DMS 273 treated with DMSO at 0.1 percent for 48 hours (cell line): ENCODE measurements around the gene PRKD1.

Experiments used
- DNase-seq: peaks from one replicate; lab custom pipeline; 2025; lab: John Stamatoyannopoulos, UW

The PRKD1 gene

GRCh38 chr14:29671034-29671433, 256.6 kb downstream of the PRKD1 start:
- DNase-seq, result no peak

GRCh38 chr14:29668201-29668600, 259.4 kb downstream of the PRKD1 start:
- DNase-seq, result no peak

GRCh38 chr14:29664515-29664914, 263.1 kb downstream of the PRKD1 start:
- no peak for DNase-seq

GRCh38 chr14:29663281-29663801, 264.3 kb downstream of the PRKD1 start:
- no peak for DNase-seq

GRCh38 chr14:29654901-29655550, 272.6 kb downstream of the PRKD1 start:
- DNase-seq, result no peak

GRCh38 chr14:29653303-29653702, 274.3 kb downstream of the PRKD1 start:
- DNase-seq, result no peak

GRCh38 chr14:29652571-29652970, 275.1 kb downstream of the PRKD1 start:
- DNase-seq, result no peak

GRCh38 chr14:29650554-29651269, 276.9 kb downstream of the PRKD1 start:
- DNase-seq, result no peak

GRCh38 chr14:29649170-29649569, 278.5 kb downstream of the PRKD1 start:
- no peak for DNase-seq

- DNase-seq, result no peak
These were observed 279.6 kb downstream of the PRKD1 start for GRCh38 chr14:29648045-29648444.

GRCh38 chr14:29645117-29645516, 282.5 kb downstream of the PRKD1 start:
- no peak for DNase-seq

- DNase-seq, result no peak
These were observed 284.0 kb downstream of the PRKD1 start for GRCh38 chr14:29643433-29644211.

GRCh38 chr14:29637411-29637810, 290.2 kb downstream of the PRKD1 start:
- DNase-seq, result peak; percentile 35

- no peak for DNase-seq
These were observed 290.8 kb downstream of the PRKD1 start for GRCh38 chr14:29636870-29637269.

GRCh38 chr14:29630566-29631160, 297.0 kb downstream of the PRKD1 start:
- no peak for DNase-seq

GRCh38 chr14:29629839-29630238, 297.8 kb downstream of the PRKD1 start:
- DNase-seq, result no peak

GRCh38 chr14:29627137-29627536, 300.5 kb downstream of the PRKD1 start:
- DNase-seq, result no peak

- DNase-seq, result no peak
These were observed 309.2 kb downstream of the PRKD1 start for GRCh38 chr14:29618323-29619067.

GRCh38 chr14:29616922-29617321, 310.7 kb downstream of the PRKD1 start:
- no peak for DNase-seq

- no peak for DNase-seq
These were observed 318.8 kb downstream of the PRKD1 start for GRCh38 chr14:29608861-29609260.

GRCh38 chr14:29607169-29607568, 320.5 kb downstream of the PRKD1 start:
- no peak for DNase-seq

GRCh38 chr14:29603696-29604095, 324.0 kb downstream of the PRKD1 start:
- DNase-seq, result no peak
